Measurements from ENCODE around the gene WFDC2.

Gene WFDC2

DNA sequence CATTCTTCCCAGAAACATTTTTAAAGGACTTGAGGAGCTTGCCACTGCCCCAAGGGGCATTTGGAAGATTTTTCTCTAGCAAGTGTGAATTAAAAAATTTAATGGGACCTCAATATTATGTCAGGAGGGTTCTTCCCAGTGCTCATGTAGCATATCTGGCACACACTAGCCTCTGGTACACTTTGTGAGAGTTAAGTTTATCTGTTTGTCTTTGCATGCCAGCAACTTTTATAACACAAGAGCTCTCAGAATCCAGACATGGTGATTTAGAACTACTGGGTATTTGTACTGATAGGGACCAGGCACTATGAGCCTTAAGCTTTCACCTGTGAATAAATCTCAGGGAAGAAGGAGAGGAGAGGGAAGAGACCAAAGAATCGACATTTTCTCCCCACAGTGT lies 33.0 kb downstream of the WFDC2 start:
- TF ChIP-seq TAF1 (IDR thresholded peaks at IDR 0.05; ENCODE audit: borderline replicate concordance, low read depth, low read length) (no peak), POLR2A (IDR thresholded peaks at IDR 0.05; ENCODE audit: low read depth, low read length) (no peak), POLR2AphosphoS5 (IDR thresholded peaks at IDR 0.05; ENCODE audit: low read depth, low read length) (no peak)
- no peak for FAIRE-seq
- no peak for DNase-seq (ENCODE audit: insufficient read length)

DNA sequence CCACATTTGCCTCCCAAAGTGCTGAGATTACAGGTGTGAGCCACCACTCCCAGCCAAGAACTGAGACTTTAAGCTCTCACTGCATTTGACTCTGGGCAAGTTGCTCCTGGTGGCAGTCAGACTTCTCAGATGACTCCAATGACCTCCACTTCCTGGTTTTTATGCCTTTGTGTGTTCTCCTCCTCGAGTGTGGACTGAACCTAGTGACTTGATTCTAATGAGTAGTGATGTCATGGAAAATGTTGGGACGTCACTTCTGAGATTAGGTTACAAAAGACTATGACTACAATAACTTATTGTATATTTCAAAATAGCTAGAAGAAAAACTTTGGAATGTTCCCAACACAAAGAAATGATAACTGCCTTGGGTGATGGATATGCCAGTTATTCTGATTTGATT lies 33.9 kb downstream of the WFDC2 start:
- DNase-seq (ENCODE audit: insufficient read length) (no peak), FAIRE-seq (no peak)
- TF ChIP-seq POLR2A (IDR thresholded peaks at IDR 0.05; ENCODE audit: low read depth, low read length) = no peak
- TF ChIP-seq POLR2AphosphoS5 (IDR thresholded peaks at IDR 0.05; ENCODE audit: low read depth, low read length) = no peak
- TF ChIP-seq TAF1 (IDR thresholded peaks at IDR 0.05; ENCODE audit: borderline replicate concordance, low read depth, low read length) = no peak

- TF ChIP-seq TAF1 (IDR thresholded peaks at IDR 0.05; ENCODE audit: borderline replicate concordance, low read depth, low read length) (no peak), POLR2A (IDR thresholded peaks at IDR 0.05; ENCODE audit: low read depth, low read length) (no peak), POLR2AphosphoS5 (IDR thresholded peaks at IDR 0.05; ENCODE audit: low read depth, low read length) (no peak)
- DNase-seq (ENCODE audit: insufficient read length) (no peak), FAIRE-seq (no peak)
Measured at GRCh38 chr20:45506398-45506797, 36.8 kb downstream of the WFDC2 start.

GRCh38 chr20:45507011-45507820 lies 37.7 kb downstream of the WFDC2 start:
- no peak for FAIRE-seq
- no peak for DNase-seq (ENCODE audit: insufficient read length)
- TF ChIP-seq TAF1 (IDR thresholded peaks at IDR 0.05; ENCODE audit: borderline replicate concordance, low read depth, low read length) = no peak

- no peak for DNase-seq (ENCODE audit: insufficient read length)
- TF ChIP-seq POLR2A (IDR thresholded peaks at IDR 0.05; ENCODE audit: low read depth, low read length) (no peak), TAF1 (IDR thresholded peaks at IDR 0.05; ENCODE audit: borderline replicate concordance, low read depth, low read length) (no peak), POLR2AphosphoS5 (IDR thresholded peaks at IDR 0.05; ENCODE audit: low read depth, low read length) (no peak)
Measured at GRCh38 chr20:45508068-45508886, 38.7 kb downstream of the WFDC2 start.

GRCh38 chr20:45509091-45509490 lies 39.5 kb downstream of the WFDC2 start:
- DNase-seq (ENCODE audit: insufficient read length) = no peak
- no peak for FAIRE-seq
- TF ChIP-seq POLR2A (IDR thresholded peaks at IDR 0.05; ENCODE audit: low read depth, low read length) = no peak
- TF ChIP-seq POLR2AphosphoS5 (IDR thresholded peaks at IDR 0.05; ENCODE audit: low read depth, low read length) = no peak
- TF ChIP-seq TAF1 (IDR thresholded peaks at IDR 0.05; ENCODE audit: borderline replicate concordance, low read depth, low read length) = no peak

More at GRCh38 chr20:45508068-45508886, 38.7 kb downstream of the WFDC2 start:
- FAIRE-seq = no peak

DNA sequence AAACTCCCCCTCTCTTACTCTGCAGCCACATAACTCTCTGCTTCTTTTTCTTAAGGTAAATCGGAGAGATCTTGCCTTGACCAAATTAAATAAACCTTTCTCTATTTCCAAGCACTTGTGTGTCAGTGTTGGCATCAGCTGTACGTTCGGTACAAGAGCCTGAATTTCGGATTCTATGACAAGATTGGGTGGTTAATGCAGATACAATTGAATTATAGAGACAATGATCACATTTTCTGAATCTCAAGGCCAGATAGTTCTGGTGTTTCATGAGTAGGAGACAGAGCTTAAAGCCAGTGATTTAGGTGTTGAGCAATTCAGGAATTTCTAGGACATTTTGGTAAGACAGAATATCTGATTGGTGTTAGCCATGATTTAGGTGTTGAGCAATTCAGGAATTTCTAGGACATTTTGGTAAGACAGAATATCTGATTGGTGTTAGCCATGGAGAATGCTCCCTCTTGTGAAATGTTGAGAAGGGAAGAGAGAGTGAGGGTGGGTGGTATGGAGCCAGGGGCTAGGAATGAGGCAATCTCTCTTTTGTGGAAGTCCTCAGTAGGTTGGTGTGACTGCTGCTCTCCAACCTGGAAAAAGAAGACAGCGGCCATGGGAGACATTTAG lies 40.8 kb downstream of the WFDC2 start:
- FAIRE-seq (no peak), DNase-seq (ENCODE audit: insufficient read length) (no peak)
- no peak for TF ChIP-seq TAF1 (IDR thresholded peaks at IDR 0.05; ENCODE audit: borderline replicate concordance, low read depth, low read length)
- TF ChIP-seq POLR2A (IDR thresholded peaks at IDR 0.05; ENCODE audit: low read depth, low read length) = no peak
- TF ChIP-seq POLR2AphosphoS5 (IDR thresholded peaks at IDR 0.05; ENCODE audit: low read depth, low read length) = no peak

- DNase-seq (ENCODE audit: insufficient read length) (no peak), FAIRE-seq (no peak)
- TF ChIP-seq POLR2AphosphoS5 (IDR thresholded peaks at IDR 0.05; ENCODE audit: low read depth, low read length) (no peak), POLR2A (IDR thresholded peaks at IDR 0.05; ENCODE audit: low read depth, low read length) (no peak), TAF1 (IDR thresholded peaks at IDR 0.05; ENCODE audit: borderline replicate concordance, low read depth, low read length) (no peak)
Measured at GRCh38 chr20:45515147-45515913, 45.8 kb downstream of the WFDC2 start, which contains the start of gene SPINT3. SPINT3 (minus strand) TSS chr20:45515622; CDS start chr20:45515608, 14 bp downstream.

DNA sequence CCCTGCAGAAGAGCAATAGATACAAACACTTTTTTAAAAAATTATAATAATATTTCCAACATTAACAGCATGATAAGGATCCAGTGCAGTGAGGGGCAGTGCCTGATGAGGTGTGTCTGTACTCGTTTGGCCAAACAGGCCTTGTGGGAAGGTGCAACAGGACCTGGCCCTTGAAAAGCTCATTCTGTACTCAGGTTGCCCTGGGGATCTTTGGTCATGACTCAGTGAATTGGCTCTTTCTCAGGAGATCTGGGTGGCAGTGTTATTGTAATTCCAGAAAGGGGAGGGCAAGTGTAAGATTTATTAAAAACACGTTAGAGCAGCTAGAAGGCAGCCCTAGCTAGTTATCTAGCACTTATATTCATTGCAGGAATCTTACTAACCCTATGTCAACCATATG lies 48.7 kb downstream of the WFDC2 start:
- DNase-seq (ENCODE audit: insufficient read length) = no peak
- no peak for FAIRE-seq

GRCh38 chr20:45523821-45524220 lies 54.3 kb downstream of the WFDC2 start:
- FAIRE-seq (no peak), DNase-seq (ENCODE audit: insufficient read length) (no peak)
- TF ChIP-seq TAF1 (IDR thresholded peaks at IDR 0.05; ENCODE audit: borderline replicate concordance, low read depth, low read length) (no peak), POLR2A (IDR thresholded peaks at IDR 0.05; ENCODE audit: low read depth, low read length) (no peak), POLR2AphosphoS5 (IDR thresholded peaks at IDR 0.05; ENCODE audit: low read depth, low read length) (no peak)

More for the DNA sequence above, 48.7 kb downstream of the WFDC2 start:
- TF ChIP-seq TAF1 (IDR thresholded peaks at IDR 0.05; ENCODE audit: borderline replicate concordance, low read depth, low read length) (no peak), POLR2AphosphoS5 (IDR thresholded peaks at IDR 0.05; ENCODE audit: low read depth, low read length) (no peak)

DNA sequence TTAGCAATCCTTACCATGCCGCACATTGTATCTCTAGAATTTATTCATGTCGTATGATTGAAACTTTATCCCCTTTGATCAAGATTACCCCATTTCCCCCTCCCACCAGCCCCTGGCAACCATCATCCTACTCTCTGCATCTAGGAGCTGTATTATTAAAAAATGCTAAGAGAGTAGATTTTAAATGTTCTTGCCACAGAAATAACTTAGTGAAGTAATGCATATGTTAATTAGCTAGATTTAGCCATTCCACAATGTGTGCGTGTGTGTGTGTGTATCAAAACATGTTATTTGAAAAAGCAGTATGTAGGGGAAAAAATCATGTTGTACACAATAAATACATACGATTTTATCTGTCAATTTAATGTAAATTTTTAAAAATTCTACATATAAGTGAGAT lies 57.7 kb downstream of the WFDC2 start:
- no peak for TF ChIP-seq POLR2AphosphoS5 (IDR thresholded peaks at IDR 0.05; ENCODE audit: low read depth, low read length)
- TF ChIP-seq POLR2A (IDR thresholded peaks at IDR 0.05; ENCODE audit: low read depth, low read length) = no peak
- TF ChIP-seq TAF1 (IDR thresholded peaks at IDR 0.05; ENCODE audit: borderline replicate concordance, low read depth, low read length) = no peak
- FAIRE-seq = no peak
- no peak for DNase-seq (ENCODE audit: insufficient read length)

Data from GM12892 (cell line).